H1 (cell line): Measurements from ENCODE around the gene PTS. TPM values are rescaled to one million over a fixed set of nuclear protein-coding genes. Genes with fewer than 3 reads are reported as not detected.

Source experiments
- CTCF ChIA-PET: fragments of 300-600 bp; sonication (Branson Sonifier 250); formaldehyde crosslinking; loops from one replicate; lab custom pipeline; 2021; ENCODE audit not compliant: partially characterized antibody; lab: Charles Lee
- POLR2A ChIA-PET: fragments of 300-600 bp; sonication (Branson Sonifier 250); formaldehyde crosslinking; loops from one replicate; lab custom pipeline; 2021; ENCODE audit warnings: inconsistent platforms; ENCODE audit not compliant: partially characterized antibody; lab: Charles Lee
- DNase-seq, 2 experiments: peaks; one replicate each; pipeline versions ENCODE4 v3.0.0 to v3.0.0-alpha.2; 2010 to 2022; ENCODE audit warnings: low spot score in 2 of 2, low read depth in 1 of 2, mixed read lengths in 1 of 2
- FAIRE-seq: peaks from 2 replicates; lab custom pipeline; 2011; peaks lifted over from hg19 to GRCh38; lab: Jason Lieb, UNC
- H2AFZ ChIP-seq: 2 replicates; pipeline ENCODE4 v1.8.1; 2012; ENCODE audit warnings: low read length, inconsistent platforms
- H2AK5ac ChIP-seq: 2 replicates; pipeline ENCODE4 v1.6.1; 2013; ENCODE audit warnings: low read depth, low read length
- H2BK120ac ChIP-seq: replicated peaks from 2 replicates; pipeline ENCODE3; 2013; ENCODE audit warnings: low read depth, low read length, inconsistent platforms
- H2BK12ac ChIP-seq: 2 replicates; pipeline ENCODE4 v1.6.1; 2013; ENCODE audit warnings: low read depth, low read length
- H2BK15ac ChIP-seq: 2 replicates; pipeline ENCODE4 v1.6.1; 2013; ENCODE audit warnings: low read length
- H2BK20ac ChIP-seq: 2 replicates; pipeline ENCODE4 v1.6.1; 2013; ENCODE audit warnings: low read length
- H2BK5ac ChIP-seq: 2 replicates; pipeline ENCODE4 v1.6.1; 2013; ENCODE audit warnings: low read depth, low read length
- H3K14ac ChIP-seq: 2 replicates; pipeline ENCODE4 v1.6.1; 2013; ENCODE audit warnings: inconsistent platforms; ENCODE audit not compliant: insufficient read length
- H3K18ac ChIP-seq: 2 replicates; pipeline ENCODE4 v1.6.1; 2013; ENCODE audit warnings: low read length; ENCODE audit errors: extremely low read depth
- H3K23ac ChIP-seq: 2 replicates; pipeline ENCODE4 v1.6.1; 2013; ENCODE audit warnings: inconsistent platforms; ENCODE audit not compliant: insufficient read length
- H3K23me2 ChIP-seq: 2 replicates; pipeline ENCODE4 v1.6.1; 2013; ENCODE audit warnings: low read depth, low read length
- H3K27ac ChIP-seq: 2 replicates; pipeline ENCODE4 v1.6.1; 2011; ENCODE audit warnings: low read depth, low read length, inconsistent platforms
- H3K27me3 ChIP-seq, 4 experiments: replicated peaks in 1 of 4; 1 replicate in 1 of 4; 2 replicates in 3 of 4; pipeline versions ENCODE4 v1.6.1 to v1.8.1; 2011 to 2013; ENCODE audit warnings: low read length in 3 of 4, mild to moderate bottlenecking in 3 of 4, inconsistent platforms in 2 of 4, mixed read lengths in 2 of 4, moderate library complexity in 1 of 4; ENCODE audit not compliant: control insufficient read depth in 3 of 4, insufficient read depth in 3 of 4; ENCODE audit errors: extremely low read depth in 1 of 4
- H3K36me3 ChIP-seq, 4 experiments: 2 replicates each; pipeline versions ENCODE4 v1.6.1 to v1.8.1; 2011 to 2013; ENCODE audit warnings: mild to moderate bottlenecking in 4 of 4, low read length in 3 of 4, moderate library complexity in 2 of 4, control low read depth in 1 of 4, inconsistent platforms in 1 of 4; ENCODE audit not compliant: insufficient read depth in 4 of 4, control insufficient read depth in 2 of 4
- H3K4ac ChIP-seq: replicated peaks from 2 replicates; pipeline ENCODE3; 2013; ENCODE audit warnings: low read length, low read depth, mixed read lengths, inconsistent platforms; ENCODE audit not compliant: insufficient read length
- H3K4me1 ChIP-seq, 4 experiments: replicated peaks in 1 of 4; 1 replicate in 1 of 4; 2 replicates in 3 of 4; pipeline versions ENCODE4 v1.6.1 to v1.8.1; 2011 to 2013; ENCODE audit warnings: low read length in 3 of 4, inconsistent platforms in 2 of 4, mixed read lengths in 1 of 4; ENCODE audit not compliant: insufficient read depth in 4 of 4, control insufficient read depth in 3 of 4
- H3K4me2 ChIP-seq, 2 experiments: 2 replicates each; pipeline versions ENCODE4 v1.6.1 to v1.8.1; 2011 to 2013; ENCODE audit warnings: low read depth in 2 of 2, low read length in 2 of 2, control low read depth in 1 of 2, inconsistent platforms in 1 of 2, mild to moderate bottlenecking in 1 of 2; ENCODE audit not compliant: insufficient read depth in 1 of 2
- H3K4me3 ChIP-seq, 4 experiments: fragments of 200-600, 300-600 bp in 1 of 4; sonication (generic), shearing (Covaris generic), sonication (Bioruptor Twin) in 1 of 4; 2 replicates each; pipeline versions ENCODE4 v1.5.1 to v1.8.1; 2011 to 2016; ENCODE audit warnings: low read length in 4 of 4, low read depth in 3 of 4, control low read depth in 2 of 4, inconsistent platforms in 2 of 4, mild to moderate bottlenecking in 2 of 4, mixed read lengths in 1 of 4, moderate library complexity in 1 of 4; ENCODE audit not compliant: insufficient read depth in 2 of 4; ENCODE audit errors: extremely low read depth in 1 of 4
- H3K56ac ChIP-seq: replicated peaks from 2 replicates; pipeline ENCODE3; 2013; ENCODE audit warnings: low read depth, mild to moderate bottlenecking, mixed read lengths, low read length, inconsistent platforms; ENCODE audit not compliant: insufficient read length
- H3K79me1 ChIP-seq: 2 replicates; pipeline ENCODE4 v1.6.1; 2013; ENCODE audit warnings: low read depth, low read length, control low read depth
- H3K79me2 ChIP-seq, 2 experiments: 2 replicates each; pipeline versions ENCODE4 v1.6.1 to v1.8.1; 2012 to 2013; ENCODE audit warnings: low read length in 2 of 2, mild to moderate bottlenecking in 2 of 2, inconsistent platforms in 1 of 2; ENCODE audit not compliant: insufficient read depth in 2 of 2, control insufficient read depth in 1 of 2
- H3K9ac ChIP-seq, 4 experiments: replicated peaks in 1 of 4; 1 replicate in 1 of 4; 2 replicates in 3 of 4; pipeline versions ENCODE4 v1.6.1 to v1.8.1; 2011 to 2013; ENCODE audit warnings: low read depth in 3 of 4, low read length in 3 of 4, control low read depth in 2 of 4, mild to moderate bottlenecking in 2 of 4, moderate library complexity in 2 of 4, inconsistent platforms in 1 of 4; ENCODE audit errors: extremely low read depth in 1 of 4
- H3K9me3 ChIP-seq, 2 experiments: 2 replicates each; pipeline versions ENCODE4 v1.6.1 to v1.8.1; 2012 to 2013; ENCODE audit warnings: mild to moderate bottlenecking in 2 of 2, moderate library complexity in 2 of 2, control low read depth in 1 of 2, inconsistent platforms in 1 of 2, low read depth in 1 of 2, low read length in 1 of 2, mixed read lengths in 1 of 2; ENCODE audit not compliant: insufficient read depth in 2 of 2
- H4K20me1 ChIP-seq, 2 experiments: replicated peaks in 1 of 2; 2 replicates each; pipeline versions ENCODE3 to v1.8.1; 2011 to 2013; ENCODE audit warnings: inconsistent platforms in 2 of 2, low read length in 2 of 2, mild to moderate bottlenecking in 1 of 2; ENCODE audit not compliant: insufficient read depth in 2 of 2, control insufficient read depth in 1 of 2
- H4K5ac ChIP-seq: 2 replicates; pipeline ENCODE4 v1.6.1; 2013; ENCODE audit warnings: low read length, low read depth, mixed read lengths, inconsistent platforms; ENCODE audit not compliant: insufficient read length
- H4K8ac ChIP-seq: 2 replicates; pipeline ENCODE4 v1.8.0; 2013; ENCODE audit warnings: mild to moderate bottlenecking, moderate library complexity, low read length, inconsistent platforms; ENCODE audit not compliant: insufficient read depth; ENCODE audit errors: extremely low read depth
- H4K91ac ChIP-seq: replicated peaks from 2 replicates; pipeline ENCODE3; 2013; ENCODE audit warnings: low read length, mixed read lengths, inconsistent platforms; ENCODE audit not compliant: insufficient read length
- CHD1 ChIP-seq: IDR thresholded peaks from 2 replicates; pipeline ENCODE4 v1.6.1; 2012; ENCODE audit warnings: low read depth, low read length, improper control_type of control experiment
- EP300 ChIP-seq, 2 experiments: IDR thresholded peaks; 1 replicate in 1 of 2; 2 replicates in 1 of 2; pipeline ENCODE4 v1.6.1; 2011 to 2012; ENCODE audit warnings: low read depth in 2 of 2, low read length in 2 of 2, mild to moderate bottlenecking in 2 of 2, borderline replicate concordance in 1 of 2, inconsistent platforms in 1 of 2, moderate library complexity in 1 of 2
- MAFK ChIP-seq: IDR thresholded peaks from 2 replicates; pipeline ENCODE4 v1.6.1; 2012; ENCODE audit warnings: low read depth, mild to moderate bottlenecking, improper control_type of control experiment, low read length
- SIN3A ChIP-seq, 2 experiments: IDR thresholded peaks in 1 of 2; conservative IDR thresholded peaks in 1 of 2; 2 replicates each; pipeline ENCODE4 v1.6.1; 2011 to 2012; ENCODE audit warnings: low read length in 2 of 2, improper control_type of control experiment in 1 of 2, low read depth in 1 of 2, mild to moderate bottlenecking in 1 of 2
- WGBS, 2 experiments: shearing (Covaris generic) in 1 of 2; methylation state at CpG; one replicate each; pipeline versions ENCODE4 v1.1.6 to v1.1.7; 2013 to 2015; ENCODE audit warnings: low lambda C conversion rate in 2 of 2, mixed read lengths in 2 of 2, inconsistent platforms in 1 of 2, low coverage in 1 of 2, missing lambda C conversion rate in 1 of 2; ENCODE audit not compliant: insufficient replicate concordance in 2 of 2, insufficient coverage in 1 of 2, insufficient read length in 1 of 2; ENCODE audit errors: extremely low coverage in 1 of 2, missing lambda C conversion rate in 1 of 2; 5-methylcytosine and 5-hydroxymethylcytosine counted together
- polyA plus RNA-seq, 7 experiments: library from polyadenylated mRNA; depleted of rRNA in 3 of 7; stranded (reverse) in 5 of 7; unstranded in 2 of 7; fragments of >200 nt in 5 of 7; fragments of 200-250 nt in 2 of 7; gene quantifications; 1 replicate in 5 of 7; 2 replicates in 1 of 7; 4 replicates in 1 of 7; pipeline versions ENCODE4 v1.2.1 to v1.2.3, GENCODE V29; 2011 to 2013; ENCODE audit warnings: missing spikeins in 2 of 7, mixed read lengths in 2 of 7
- total RNA-seq: library from RNA; stranded (reverse); fragmentation: NEBNext Ultra II Directional; extraction: Animal tissue kit (Norgen Biotek cat#: 25700); gene quantifications from 2 replicates; pipeline ENCODE4 v1.2.1, GENCODE V29; 2021

Gene PTS
- total and polyA plus RNA-seq, 2 of the 8 experiments (the other 6 are each of a cell fraction or from before 2014, with no cell fraction given), result 18.3 to 25.9 TPM

GRCh38 chr11:112223754-112224532 is 2.3 kb upstream of the PTS start:
- Histone ChIP-seq H3K9me3 (no peaks in the 10 kb centered on the region), H3K27me3 (0 out of 7 replicates have a peak, but pooled peaks cover 0 to 4% (median under 1%) of the 10 kb centered on the region in 4 experiments), H3K9ac (no peak overlapping the region), H3K23ac (no peak overlapping the region), H3K79me2 (peaks cover 0 to 22% of the 10 kb centered on the region in 2 experiments; a peak in 2 of 4 replicates), H2AK5ac (no peak overlapping the region), H3K27ac (no peak overlapping the region), H4K20me1 (no peaks in the 10 kb centered on the region), H2BK12ac (no peak overlapping the region), H3K4me3 (no peak overlapping the region), H3K36me3 (peaks cover 0 to 5% (median 2%) of the 10 kb centered on the region in 4 experiments; a peak in 1 of 8 replicates), H3K4me1 (no peaks in the 10 kb centered on the region; a peak in 1 of 7 replicates), H4K8ac (no peak overlapping the region), H3K56ac (no peak overlapping the region), H3K79me1 (no peaks in the 10 kb centered on the region; the same call in 1 of the 2 replicates), H2AFZ (no peak overlapping the region), H3K14ac (no peak overlapping the region), H3K4me2 (no peak overlapping the region), H2BK5ac (no peak overlapping the region), H4K91ac (no peak overlapping the region), H2BK20ac (no peak overlapping the region), H2BK15ac (no peak overlapping the region), H4K5ac (no peak overlapping the region), H2BK120ac (no peak overlapping the region), H3K4ac (no peak overlapping the region), H3K23me2 (peaks cover 8% of the 10 kb centered on the region), H3K18ac (no peak overlapping the region)
- no peak for TF ChIP-seq SIN3A (conservative IDR thresholded peaks at IDR 0.05 in 1 of 2, IDR thresholded peaks at IDR 0.05 in 1 of 2; ENCODE audit: low read depth in 1 of 2, low read length in 2 of 2)
- TF ChIP-seq CHD1, result no peak
- TF ChIP-seq MAFK, result no peak
- no peak for TF ChIP-seq EP300 (IDR thresholded peaks at IDR 0.05; ENCODE audit: borderline replicate concordance in 1 of 2, low read depth in 2 of 2, low read length in 2 of 2)
- no peak for FAIRE-seq
- DNase-seq, result no peak
- ChIA-PET POLR2A (no interaction called here), CTCF (interaction anchor here (0.6 to 8.2 kb wide), 7 partner anchors 10 to 1851 kb away, joined by 3 to 257 read pairs (median 4); no protein-coding TSS in a partner anchor)
- WGBS, 2 experiments, result 87% methylated on average over 5 of the region's 5 CpGs; no CpG with 5 or more reads in 1 of the 2 experiments
